ENCODE data around the gene TREH. TPM values are rescaled to one million over a fixed set of nuclear protein-coding genes. Genes with fewer than 3 reads are reported as not detected.

TREH gene
- total and polyA plus RNA-seq, 2 experiments from 2014 or later, result 0.36 TPM; not detected in 1

DNA sequence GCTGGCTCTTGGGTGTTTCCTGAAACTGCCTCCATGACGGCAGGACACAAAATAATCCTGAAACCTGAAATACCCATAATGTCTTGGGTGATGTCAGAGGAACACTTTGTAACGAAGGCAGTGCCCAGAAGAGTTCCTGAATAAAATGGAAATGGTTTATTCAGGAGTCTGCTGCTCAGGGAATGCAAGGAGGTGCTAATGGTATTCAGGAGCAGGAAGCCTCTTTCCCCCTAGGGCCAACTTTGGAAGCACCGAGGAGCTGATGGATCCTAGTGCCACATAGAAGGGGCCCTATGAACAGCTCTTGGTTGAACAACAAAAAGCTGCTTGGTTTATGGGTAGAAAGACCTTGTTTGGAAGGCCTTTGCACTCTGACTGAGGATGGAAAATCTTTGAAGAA, 15.5 kb downstream of the TREH start:
- peaks cover 7% of the 10 kb centered on the region; the same call in 1 of the 2 replicates for H3F3A ChIP-seq (replicated peaks; ENCODE audit: low read depth)
- H2AFZ ChIP-seq, result no peak overlapping the region
- Mint-ChIP-seq H3K9me3 (no peaks in the 10 kb centered on the region), H3K36me3 (ENCODE audit: low read depth) (no peaks in the 10 kb centered on the region), H3K27me3 (ENCODE audit: insufficient read depth, low read depth, poor library complexity) (peaks cover 21% of the 10 kb centered on the region), H3K4me1 (peaks cover 23% of the 10 kb centered on the region), H3K27ac (no peak overlapping the region), H3K4me3 (no peak overlapping the region)
- no peaks in the 10 kb centered on the region for H3K36me3 ChIP-seq (ENCODE audit: insufficient read depth)
- H3K27me3 ChIP-seq (ENCODE audit: insufficient read depth), result no peaks in the 10 kb centered on the region
- ATAC-seq, result no peak
- no peaks in the 10 kb centered on the region for H3K79me2 ChIP-seq (replicated peaks; ENCODE audit: insufficient read depth)
- no peak for DNase-seq (ENCODE audit: low spot score)
- H3K27ac ChIP-seq (ENCODE audit: low read depth), result no peak overlapping the region
- no peak overlapping the region for H3K4me2 ChIP-seq
- TF ChIP-seq JUNB (IDR thresholded peaks at IDR 0.05; ENCODE audit: unreplicated experiment), result no peak
- TF ChIP-seq, protein P1, sequence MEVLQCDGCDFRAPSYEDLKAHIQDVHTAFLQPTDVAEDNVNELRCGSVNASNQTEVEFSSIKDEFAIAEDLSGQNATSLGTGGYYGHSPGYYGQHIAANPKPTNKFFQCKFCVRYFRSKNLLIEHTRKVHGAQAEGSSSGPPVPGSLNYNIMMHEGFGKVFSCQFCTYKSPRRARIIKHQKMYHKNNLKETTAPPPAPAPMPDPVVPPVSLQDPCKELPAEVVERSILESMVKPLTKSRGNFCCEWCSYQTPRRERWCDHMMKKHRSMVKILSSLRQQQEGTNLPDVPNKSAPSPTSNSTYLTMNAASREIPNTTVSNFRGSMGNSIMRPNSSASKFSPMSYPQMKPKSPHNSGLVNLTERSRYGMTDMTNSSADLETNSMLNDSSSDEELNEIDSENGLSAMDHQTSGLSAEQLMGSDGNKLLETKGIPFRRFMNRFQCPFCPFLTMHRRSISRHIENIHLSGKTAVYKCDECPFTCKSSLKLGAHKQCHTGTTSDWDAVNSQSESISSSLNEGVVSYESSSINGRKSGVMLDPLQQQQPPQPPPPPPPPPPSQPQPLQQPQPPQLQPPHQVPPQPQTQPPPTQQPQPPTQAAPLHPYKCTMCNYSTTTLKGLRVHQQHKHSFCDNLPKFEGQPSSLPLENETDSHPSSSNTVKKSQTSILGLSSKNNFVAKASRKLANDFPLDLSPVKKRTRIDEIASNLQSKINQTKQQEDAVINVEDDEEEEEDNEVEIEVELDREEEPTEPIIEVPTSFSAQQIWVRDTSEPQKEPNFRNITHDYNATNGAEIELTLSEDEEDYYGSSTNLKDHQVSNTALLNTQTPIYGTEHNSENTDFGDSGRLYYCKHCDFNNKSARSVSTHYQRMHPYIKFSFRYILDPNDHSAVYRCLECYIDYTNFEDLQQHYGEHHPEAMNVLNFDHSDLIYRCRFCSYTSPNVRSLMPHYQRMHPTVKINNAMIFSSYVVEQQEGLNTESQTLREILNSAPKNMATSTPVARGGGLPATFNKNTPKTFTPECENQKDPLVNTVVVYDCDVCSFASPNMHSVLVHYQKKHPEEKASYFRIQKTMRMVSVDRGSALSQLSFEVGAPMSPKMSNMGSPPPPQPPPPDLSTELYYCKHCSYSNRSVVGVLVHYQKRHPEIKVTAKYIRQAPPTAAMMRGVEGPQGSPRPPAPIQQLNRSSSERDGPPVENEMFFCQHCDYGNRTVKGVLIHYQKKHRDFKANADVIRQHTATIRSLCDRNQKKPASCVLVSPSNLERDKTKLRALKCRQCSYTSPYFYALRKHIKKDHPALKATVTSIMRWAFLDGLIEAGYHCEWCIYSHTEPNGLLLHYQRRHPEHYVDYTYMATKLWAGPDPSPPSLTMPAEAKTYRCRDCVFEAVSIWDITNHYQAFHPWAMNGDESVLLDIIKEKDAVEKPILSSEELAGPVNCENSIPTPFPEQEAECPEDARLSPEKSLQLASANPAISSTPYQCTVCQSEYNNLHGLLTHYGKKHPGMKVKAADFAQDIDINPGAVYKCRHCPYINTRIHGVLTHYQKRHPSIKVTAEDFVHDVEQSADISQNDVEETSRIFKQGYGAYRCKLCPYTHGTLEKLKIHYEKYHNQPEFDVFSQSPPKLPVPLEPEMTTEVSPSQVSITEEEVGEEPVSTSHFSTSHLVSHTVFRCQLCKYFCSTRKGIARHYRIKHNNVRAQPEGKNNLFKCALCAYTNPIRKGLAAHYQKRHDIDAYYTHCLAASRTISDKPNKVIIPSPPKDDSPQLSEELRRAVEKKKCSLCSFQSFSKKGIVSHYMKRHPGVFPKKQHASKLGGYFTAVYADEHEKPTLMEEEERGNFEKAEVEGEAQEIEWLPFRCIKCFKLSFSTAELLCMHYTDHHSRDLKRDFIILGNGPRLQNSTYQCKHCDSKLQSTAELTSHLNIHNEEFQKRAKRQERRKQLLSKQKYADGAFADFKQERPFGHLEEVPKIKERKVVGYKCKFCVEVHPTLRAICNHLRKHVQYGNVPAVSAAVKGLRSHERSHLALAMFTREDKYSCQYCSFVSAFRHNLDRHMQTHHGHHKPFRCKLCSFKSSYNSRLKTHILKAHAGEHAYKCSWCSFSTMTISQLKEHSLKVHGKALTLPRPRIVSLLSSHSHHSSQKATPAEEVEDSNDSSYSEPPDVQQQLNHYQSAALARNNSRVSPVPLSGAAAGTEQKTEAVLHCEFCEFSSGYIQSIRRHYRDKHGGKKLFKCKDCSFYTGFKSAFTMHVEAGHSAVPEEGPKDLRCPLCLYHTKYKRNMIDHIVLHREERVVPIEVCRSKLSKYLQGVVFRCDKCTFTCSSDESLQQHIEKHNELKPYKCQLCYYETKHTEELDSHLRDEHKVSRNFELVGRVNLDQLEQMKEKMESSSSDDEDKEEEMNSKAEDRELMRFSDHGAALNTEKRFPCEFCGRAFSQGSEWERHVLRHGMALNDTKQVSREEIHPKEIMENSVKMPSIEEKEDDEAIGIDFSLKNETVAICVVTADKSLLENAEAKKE (CRISPR knock-in tag; IDR thresholded peaks at IDR 0.05), result no peak
- TF ChIP-seq STAT1 (IDR thresholded peaks at IDR 0.05; ENCODE audit: unreplicated experiment), result no peak
- no peak for TF ChIP-seq CREB1 (CRISPR knock-in tag; IDR thresholded peaks at IDR 0.05; ENCODE audit: low read depth)
- TF ChIP-seq ZNF331 (CRISPR knock-in tag; IDR thresholded peaks at IDR 0.05; ENCODE audit: low read depth), result no peak
- TF ChIP-seq, protein P2, sequence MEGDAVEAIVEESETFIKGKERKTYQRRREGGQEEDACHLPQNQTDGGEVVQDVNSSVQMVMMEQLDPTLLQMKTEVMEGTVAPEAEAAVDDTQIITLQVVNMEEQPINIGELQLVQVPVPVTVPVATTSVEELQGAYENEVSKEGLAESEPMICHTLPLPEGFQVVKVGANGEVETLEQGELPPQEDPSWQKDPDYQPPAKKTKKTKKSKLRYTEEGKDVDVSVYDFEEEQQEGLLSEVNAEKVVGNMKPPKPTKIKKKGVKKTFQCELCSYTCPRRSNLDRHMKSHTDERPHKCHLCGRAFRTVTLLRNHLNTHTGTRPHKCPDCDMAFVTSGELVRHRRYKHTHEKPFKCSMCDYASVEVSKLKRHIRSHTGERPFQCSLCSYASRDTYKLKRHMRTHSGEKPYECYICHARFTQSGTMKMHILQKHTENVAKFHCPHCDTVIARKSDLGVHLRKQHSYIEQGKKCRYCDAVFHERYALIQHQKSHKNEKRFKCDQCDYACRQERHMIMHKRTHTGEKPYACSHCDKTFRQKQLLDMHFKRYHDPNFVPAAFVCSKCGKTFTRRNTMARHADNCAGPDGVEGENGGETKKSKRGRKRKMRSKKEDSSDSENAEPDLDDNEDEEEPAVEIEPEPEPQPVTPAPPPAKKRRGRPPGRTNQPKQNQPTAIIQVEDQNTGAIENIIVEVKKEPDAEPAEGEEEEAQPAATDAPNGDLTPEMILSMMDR (conservative IDR thresholded peaks at IDR 0.05; ENCODE audit: low read depth in 2 of 2), result no peak
- no peak for TF ChIP-seq NANOG (IDR thresholded peaks at IDR 0.05; ENCODE audit: borderline replicate concordance)
- no peak for TF ChIP-seq EZH2phosphoT487 (IDR thresholded peaks at IDR 0.05; ENCODE audit: unreplicated experiment)
- no peak for TF ChIP-seq POLR2AphosphoS5 (IDR thresholded peaks at IDR 0.05; ENCODE audit: low read depth)
- TF ChIP-seq, protein P3, sequence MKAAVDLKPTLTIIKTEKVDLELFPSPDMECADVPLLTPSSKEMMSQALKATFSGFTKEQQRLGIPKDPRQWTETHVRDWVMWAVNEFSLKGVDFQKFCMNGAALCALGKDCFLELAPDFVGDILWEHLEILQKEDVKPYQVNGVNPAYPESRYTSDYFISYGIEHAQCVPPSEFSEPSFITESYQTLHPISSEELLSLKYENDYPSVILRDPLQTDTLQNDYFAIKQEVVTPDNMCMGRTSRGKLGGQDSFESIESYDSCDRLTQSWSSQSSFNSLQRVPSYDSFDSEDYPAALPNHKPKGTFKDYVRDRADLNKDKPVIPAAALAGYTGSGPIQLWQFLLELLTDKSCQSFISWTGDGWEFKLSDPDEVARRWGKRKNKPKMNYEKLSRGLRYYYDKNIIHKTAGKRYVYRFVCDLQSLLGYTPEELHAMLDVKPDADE (IDR thresholded peaks at IDR 0.05), result no peak
- TF ChIP-seq ZNF114 (CRISPR knock-in tag; IDR thresholded peaks at IDR 0.05), result no peak
- TF ChIP-seq EZH2 (IDR thresholded peaks at IDR 0.05; ENCODE audit: low read depth, unreplicated experiment), result no peak
- TF ChIP-seq, protein P4, sequence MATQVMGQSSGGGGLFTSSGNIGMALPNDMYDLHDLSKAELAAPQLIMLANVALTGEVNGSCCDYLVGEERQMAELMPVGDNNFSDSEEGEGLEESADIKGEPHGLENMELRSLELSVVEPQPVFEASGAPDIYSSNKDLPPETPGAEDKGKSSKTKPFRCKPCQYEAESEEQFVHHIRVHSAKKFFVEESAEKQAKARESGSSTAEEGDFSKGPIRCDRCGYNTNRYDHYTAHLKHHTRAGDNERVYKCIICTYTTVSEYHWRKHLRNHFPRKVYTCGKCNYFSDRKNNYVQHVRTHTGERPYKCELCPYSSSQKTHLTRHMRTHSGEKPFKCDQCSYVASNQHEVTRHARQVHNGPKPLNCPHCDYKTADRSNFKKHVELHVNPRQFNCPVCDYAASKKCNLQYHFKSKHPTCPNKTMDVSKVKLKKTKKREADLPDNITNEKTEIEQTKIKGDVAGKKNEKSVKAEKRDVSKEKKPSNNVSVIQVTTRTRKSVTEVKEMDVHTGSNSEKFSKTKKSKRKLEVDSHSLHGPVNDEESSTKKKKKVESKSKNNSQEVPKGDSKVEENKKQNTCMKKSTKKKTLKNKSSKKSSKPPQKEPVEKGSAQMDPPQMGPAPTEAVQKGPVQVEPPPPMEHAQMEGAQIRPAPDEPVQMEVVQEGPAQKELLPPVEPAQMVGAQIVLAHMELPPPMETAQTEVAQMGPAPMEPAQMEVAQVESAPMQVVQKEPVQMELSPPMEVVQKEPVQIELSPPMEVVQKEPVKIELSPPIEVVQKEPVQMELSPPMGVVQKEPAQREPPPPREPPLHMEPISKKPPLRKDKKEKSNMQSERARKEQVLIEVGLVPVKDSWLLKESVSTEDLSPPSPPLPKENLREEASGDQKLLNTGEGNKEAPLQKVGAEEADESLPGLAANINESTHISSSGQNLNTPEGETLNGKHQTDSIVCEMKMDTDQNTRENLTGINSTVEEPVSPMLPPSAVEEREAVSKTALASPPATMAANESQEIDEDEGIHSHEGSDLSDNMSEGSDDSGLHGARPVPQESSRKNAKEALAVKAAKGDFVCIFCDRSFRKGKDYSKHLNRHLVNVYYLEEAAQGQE (IDR thresholded peaks at IDR 0.05; ENCODE audit: unreplicated experiment), result no peak
- no peaks in the 10 kb centered on the region for H4K20me1 ChIP-seq (replicated peaks; ENCODE audit: insufficient read depth)
- no peak overlapping the region for H3K4me3 ChIP-seq
- 0 out of 2 replicates have a peak, but pooled peaks cover 2% of the 10 kb centered on the region for H3K9me2 ChIP-seq (ENCODE audit: insufficient read depth)
- H3K4me1 ChIP-seq (ENCODE audit: insufficient read depth), result peaks cover 23% of the 10 kb centered on the region
